ENCODE results near the gene GMPPB. TPM values are rescaled to one million over a fixed set of nuclear protein-coding genes. Genes with fewer than 3 reads are reported as not detected.

GMPPB gene
- total and polyA plus RNA-seq, 12 donors = 11.2 to 141 (median 30.1) TPM

DNA sequence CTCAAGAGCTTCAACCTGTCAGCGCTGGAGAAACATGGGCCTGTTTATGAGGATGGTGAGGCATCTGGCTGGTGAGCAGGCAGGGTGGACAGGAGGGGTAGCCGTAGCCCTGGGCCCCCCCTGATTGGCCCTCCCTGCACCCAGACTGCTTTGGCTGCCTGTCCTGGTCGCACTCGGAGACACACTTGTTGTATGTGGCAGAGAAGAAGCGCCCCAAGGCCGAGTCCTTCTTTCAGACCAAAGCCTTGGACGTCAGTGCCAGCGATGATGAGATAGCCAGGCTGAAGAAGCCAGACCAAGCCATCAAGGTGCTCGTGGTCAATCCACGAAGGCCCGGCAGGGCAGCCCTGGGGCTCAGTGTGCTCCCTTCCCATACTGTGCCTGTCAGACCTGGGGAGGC, 47.8 kb downstream of the GMPPB start:
- peaks cover 10 to 17% of the 10 kb centered on the region in 2 donors for H3K4me1 ChIP-seq (replicated peaks in 1 of 2)
- no peak overlapping the region for H3K27ac ChIP-seq
- H3K9me3 ChIP-seq (replicated peaks in 1 of 3) = no peaks in the 10 kb centered on the region
- no peak overlapping the region for H3K4me3 ChIP-seq
- no peaks in the 10 kb centered on the region for H3K27me3 ChIP-seq
- no peak for TF ChIP-seq POLR2A (IDR thresholded peaks at IDR 0.05)
- TF ChIP-seq, protein P1, sequence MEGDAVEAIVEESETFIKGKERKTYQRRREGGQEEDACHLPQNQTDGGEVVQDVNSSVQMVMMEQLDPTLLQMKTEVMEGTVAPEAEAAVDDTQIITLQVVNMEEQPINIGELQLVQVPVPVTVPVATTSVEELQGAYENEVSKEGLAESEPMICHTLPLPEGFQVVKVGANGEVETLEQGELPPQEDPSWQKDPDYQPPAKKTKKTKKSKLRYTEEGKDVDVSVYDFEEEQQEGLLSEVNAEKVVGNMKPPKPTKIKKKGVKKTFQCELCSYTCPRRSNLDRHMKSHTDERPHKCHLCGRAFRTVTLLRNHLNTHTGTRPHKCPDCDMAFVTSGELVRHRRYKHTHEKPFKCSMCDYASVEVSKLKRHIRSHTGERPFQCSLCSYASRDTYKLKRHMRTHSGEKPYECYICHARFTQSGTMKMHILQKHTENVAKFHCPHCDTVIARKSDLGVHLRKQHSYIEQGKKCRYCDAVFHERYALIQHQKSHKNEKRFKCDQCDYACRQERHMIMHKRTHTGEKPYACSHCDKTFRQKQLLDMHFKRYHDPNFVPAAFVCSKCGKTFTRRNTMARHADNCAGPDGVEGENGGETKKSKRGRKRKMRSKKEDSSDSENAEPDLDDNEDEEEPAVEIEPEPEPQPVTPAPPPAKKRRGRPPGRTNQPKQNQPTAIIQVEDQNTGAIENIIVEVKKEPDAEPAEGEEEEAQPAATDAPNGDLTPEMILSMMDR (IDR thresholded peaks at IDR 0.05) = no peak
- intact Hi-C loops (cut with DNase I) = no loop called here
- 74 to 100% (median 83%) methylated on average over 1 to 11 of the region's 11 CpGs for WGBS, 4 donors
- no peak for DNase-seq
- peaks cover 0 to 50% of the 10 kb centered on the region in 2 donors for H3K36me3 ChIP-seq (replicated peaks in 1 of 2)

DNA sequence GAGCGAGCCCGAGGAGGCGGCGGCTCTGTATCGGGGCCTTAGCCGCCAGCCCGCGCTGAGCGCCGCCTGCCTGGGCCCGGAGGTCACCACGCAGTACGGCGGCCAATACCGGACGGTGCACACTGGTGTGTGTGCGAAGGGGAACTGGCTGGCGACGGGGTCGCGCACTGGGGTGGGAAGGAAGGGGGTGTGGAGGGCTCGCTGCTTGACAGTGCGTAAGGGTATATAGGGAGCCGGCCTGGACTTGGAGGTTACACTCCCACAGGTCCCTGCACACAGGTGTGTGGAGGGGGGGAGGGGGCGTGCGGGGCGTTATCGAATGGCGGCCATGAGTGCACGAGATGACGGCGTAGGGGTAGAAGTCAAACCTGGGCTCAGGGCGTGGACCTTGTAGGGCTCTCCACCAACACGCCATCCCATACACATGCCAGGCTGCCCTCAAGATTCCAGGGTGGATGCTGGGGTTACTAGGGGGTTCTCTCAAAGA, 49.2 kb downstream of the GMPPB start:
- intact Hi-C loops (cut with DNase I) = no loop called here
- H3K36me3 ChIP-seq (replicated peaks in 1 of 2) = peaks cover 0 to 37% of the 10 kb centered on the region in 2 donors
- WGBS, 4 donors = 5 to 33% (median 10%) methylated on average over 10 to 34 of the region's 34 CpGs
- no peak for TF ChIP-seq POLR2A (IDR thresholded peaks at IDR 0.05)
- TF ChIP-seq, protein P1 (IDR thresholded peaks at IDR 0.05) = peak in 2 of 6 experiments; percentile 7 to 15
- no peaks in the 10 kb centered on the region for H3K9me3 ChIP-seq (replicated peaks in 1 of 3)
- peak overlapping the region; percentile 86 to 98 (median 91) for H3K27ac ChIP-seq
- no peaks in the 10 kb centered on the region for H3K27me3 ChIP-seq
- DNase-seq = peak in 3 of 7 donors; percentile 53 to 68 (median 62)
- peak overlapping the region; percentile 37 to 87 (median 68) for H3K4me3 ChIP-seq
- peaks cover 10 to 17% of the 10 kb centered on the region in 2 donors for H3K4me1 ChIP-seq (replicated peaks in 1 of 2)

DNA sequence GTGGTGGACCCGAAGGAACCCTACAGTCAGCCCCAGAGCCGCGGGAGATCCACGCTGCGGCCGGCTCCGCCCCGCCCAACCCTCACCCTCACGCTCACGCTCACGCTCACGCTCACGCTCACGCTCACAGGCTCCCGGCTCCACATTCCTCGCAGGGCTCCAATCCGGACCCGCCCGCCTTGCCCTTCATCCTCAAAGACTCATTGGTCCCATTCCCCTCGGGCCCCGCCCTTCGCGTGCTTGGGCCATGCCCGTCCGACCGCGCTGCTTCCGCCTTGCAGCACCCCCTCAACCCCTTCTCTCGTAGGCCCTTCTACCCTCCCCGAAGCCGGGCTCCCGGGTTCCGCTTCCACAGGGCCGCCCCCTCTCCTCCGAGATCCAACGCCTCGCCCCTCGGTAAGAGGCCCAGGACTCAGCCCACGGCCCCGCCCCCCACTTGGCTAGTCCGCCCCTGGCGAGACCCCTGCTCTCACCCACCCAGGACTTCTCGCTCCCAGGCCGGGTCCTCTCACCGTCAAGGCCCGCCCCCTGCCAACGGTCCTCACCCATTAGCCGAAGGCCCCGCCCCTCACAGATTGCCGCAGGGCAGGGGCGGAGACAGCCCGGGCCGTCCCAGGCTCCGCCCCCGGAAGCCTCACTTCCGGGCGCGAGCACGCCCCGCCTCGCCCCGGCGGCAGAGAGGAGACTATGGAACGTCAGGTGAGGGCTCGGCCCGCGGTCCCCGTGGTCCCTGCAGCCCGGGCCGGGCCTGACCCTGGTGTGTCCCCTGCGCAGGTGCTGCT, 49.8 kb downstream of the GMPPB start, which contains the start of gene APEH:
Gene APEH (plus strand): TSS at position 637 of the 782 bp plus-strand sequence. CDS start 51 bp downstream, at position 688.
- DNase-seq = peak; percentile 94 to 99 (median 98)
- peaks cover 10 to 17% of the 10 kb centered on the region in 2 donors for H3K4me1 ChIP-seq (replicated peaks in 1 of 2)
- TF ChIP-seq, protein P1 (IDR thresholded peaks at IDR 0.05) = peak in 1 of 6 experiments; percentile 1
- TF ChIP-seq POLR2A (IDR thresholded peaks at IDR 0.05) = peak in 1 of 2 donors; percentile 69
- 0 to 3% (median 1%) methylated on average over 14 to 71 of the region's 71 CpGs for WGBS, 4 donors
- H3K27me3 ChIP-seq = no peaks in the 10 kb centered on the region
- intact Hi-C loops (cut with DNase I) = no loop called here
- no peaks in the 10 kb centered on the region for H3K9me3 ChIP-seq (replicated peaks in 1 of 3)
- peaks cover 0 to 30% of the 10 kb centered on the region in 2 donors for H3K36me3 ChIP-seq (replicated peaks in 1 of 2)
- H3K4me3 ChIP-seq = peak within 1 kb of the TSS; percentile 37 to 87 (median 68)
- H3K27ac ChIP-seq = peak within 1 kb of the TSS; percentile 86 to 98 (median 91)

GRCh38 chr3:49673121-49673714, 50.5 kb downstream of the GMPPB start:
- H3K4me3 ChIP-seq = peak overlapping the region in 3 of 4 donors; percentile 37 to 87 (median 56)
- H3K27ac ChIP-seq = peak overlapping the region; percentile 86 to 98 (median 91)
- H3K4me1 ChIP-seq (replicated peaks in 1 of 2) = peaks cover 10 to 17% of the 10 kb centered on the region in 2 donors
- H3K27me3 ChIP-seq = no peaks in the 10 kb centered on the region
- H3K36me3 ChIP-seq (replicated peaks in 1 of 2) = peaks cover 0 to 24% of the 10 kb centered on the region in 2 donors
- intact Hi-C loops (cut with DNase I) = no loop called here
- no peaks in the 10 kb centered on the region for H3K9me3 ChIP-seq (replicated peaks in 1 of 3)
- no peak for TF ChIP-seq POLR2A (IDR thresholded peaks at IDR 0.05)
- TF ChIP-seq, protein P1 (IDR thresholded peaks at IDR 0.05) = no peak
- WGBS, 4 donors = 25 to 50% (median 38%) methylated on average over 2 to 17 of the region's 17 CpGs
- DNase-seq = peak in 3 of 7 donors; percentile 37 to 65 (median 38)

Measured in adrenal gland (tissue), 12 donors.